DOHH2 (cell line): ENCODE results near the gene SLC22A12.

Source experiments
- H3F3A ChIP-seq: fragments of 200-600 bp; sonication (generic), shearing (Covaris generic); 2 replicates; pipeline ENCODE4 v1.6.0; 2016; ENCODE audit warnings: antibody characterized with exemption, mild to moderate bottlenecking; ENCODE audit not compliant: control insufficient read depth, insufficient read depth
- H3K27ac ChIP-seq: fragments of 200-600 bp; sonication (generic); 2 replicates; pipeline ENCODE4 v1.5.1; 2014; ENCODE audit warnings: low read depth, mild to moderate bottlenecking, low read length, moderate library complexity
- H3K27me3 ChIP-seq: fragments of 200-600 bp; sonication (generic); 2 replicates; pipeline ENCODE4 v1.6.1; 2014; ENCODE audit warnings: mild to moderate bottlenecking, low read length, mixed read lengths; ENCODE audit not compliant: control insufficient read depth
- H3K36me3 ChIP-seq: fragments of 200-600 bp; sonication (generic); 2 replicates; pipeline ENCODE4 v1.6.1; 2014; ENCODE audit warnings: mild to moderate bottlenecking, low read length, moderate library complexity, mixed read lengths; ENCODE audit not compliant: control insufficient read depth
- H3K4me1 ChIP-seq: fragments of 200-600 bp; sonication (generic); 2 replicates; pipeline ENCODE4 v1.6.1; 2014; ENCODE audit warnings: mild to moderate bottlenecking, low read length, mixed read lengths; ENCODE audit not compliant: control insufficient read depth
- H3K4me2 ChIP-seq: fragments of 200-600 bp; sonication (generic); 2 replicates; pipeline ENCODE4 v1.6.0; 2014; ENCODE audit warnings: mild to moderate bottlenecking, low read length, moderate library complexity
- H3K4me3 ChIP-seq: fragments of 200-600 bp; sonication (generic); 2 replicates; pipeline ENCODE4 v1.5.1; 2014; ENCODE audit warnings: mild to moderate bottlenecking, low read length, mixed read lengths
- H3K79me2 ChIP-seq: fragments of 200-600 bp; sonication (generic); 2 replicates; pipeline ENCODE4 v1.6.1; 2014; ENCODE audit warnings: mild to moderate bottlenecking, low read length, mixed read lengths; ENCODE audit not compliant: control insufficient read depth
- H3K9me2 ChIP-seq: fragments of 200-600 bp; sonication (generic); replicated peaks from 2 replicates; pipeline ENCODE4 v1.6.1; 2014; ENCODE audit warnings: mild to moderate bottlenecking, low read length, mixed read lengths; ENCODE audit not compliant: control insufficient read depth
- H3K9me3 ChIP-seq: fragments of 200-600 bp; sonication (generic); 2 replicates; pipeline ENCODE4 v1.6.1; 2014; ENCODE audit warnings: antibody characterized with exemption, low read length, mixed read lengths; ENCODE audit not compliant: control insufficient read depth, insufficient read depth
- H4K20me1 ChIP-seq: fragments of 200-600 bp; sonication (generic); 2 replicates; pipeline ENCODE4 v1.6.0; 2014; ENCODE audit warnings: low read depth, mild to moderate bottlenecking, antibody characterized with exemption, low read length, moderate library complexity; ENCODE audit not compliant: control insufficient read depth, insufficient read depth
- CTCF ChIP-seq: fragments of 200-600 bp; sonication (generic); IDR thresholded peaks from one replicate; pipeline ENCODE4 v1.5.1; 2014; ENCODE audit warnings: antibody characterized with exemption, mild to moderate bottlenecking, low read depth, low read length; ENCODE audit not compliant: poor library complexity, severe bottlenecking
- EZH2phosphoT487 ChIP-seq: fragments of 200-600 bp; sonication (generic); IDR thresholded peaks from 2 replicates; pipeline ENCODE4 v1.6.1; 2017; ENCODE audit warnings: borderline replicate concordance, mild to moderate bottlenecking, antibody characterized with exemption, low read length, moderate library complexity, mixed read lengths

Gene SLC22A12

DNA sequence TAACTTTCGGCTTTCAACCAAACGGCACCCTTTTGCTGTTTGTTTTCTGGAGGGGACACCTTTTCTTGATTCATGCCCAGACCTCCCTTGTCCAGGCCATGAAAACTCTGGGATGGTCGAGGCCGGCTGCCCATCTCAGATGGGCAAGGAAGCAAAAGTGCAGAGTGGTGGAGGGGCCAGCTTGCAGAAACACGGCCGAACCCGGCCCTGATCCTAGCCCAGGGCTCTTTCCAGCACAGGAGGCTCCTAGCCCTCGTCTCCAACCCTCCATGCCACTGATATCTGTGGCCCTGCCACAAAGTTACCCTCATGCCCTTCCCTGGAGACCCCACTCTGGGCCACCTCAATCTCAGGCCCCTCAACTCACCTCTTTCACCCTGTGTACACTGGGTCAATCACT is 18.9 kb upstream of the SLC22A12 start:
- Histone ChIP-seq H3K4me2 (no peak overlapping the region), H4K20me1 (no peaks in the 10 kb centered on the region), H3K27ac (no peak overlapping the region), H3K9me2 (no peaks in the 10 kb centered on the region), H3F3A (no peaks in the 10 kb centered on the region), H3K9me3 (no peaks in the 10 kb centered on the region), H3K79me2 (no peaks in the 10 kb centered on the region), H3K4me1 (no peaks in the 10 kb centered on the region), H3K27me3 (peaks cover 8% of the 10 kb centered on the region; the same call in 1 of the 2 replicates), H3K36me3 (no peaks in the 10 kb centered on the region), H3K4me3 (no peak overlapping the region)
- no peak for TF ChIP-seq EZH2phosphoT487
- no peak for TF ChIP-seq CTCF

DNA sequence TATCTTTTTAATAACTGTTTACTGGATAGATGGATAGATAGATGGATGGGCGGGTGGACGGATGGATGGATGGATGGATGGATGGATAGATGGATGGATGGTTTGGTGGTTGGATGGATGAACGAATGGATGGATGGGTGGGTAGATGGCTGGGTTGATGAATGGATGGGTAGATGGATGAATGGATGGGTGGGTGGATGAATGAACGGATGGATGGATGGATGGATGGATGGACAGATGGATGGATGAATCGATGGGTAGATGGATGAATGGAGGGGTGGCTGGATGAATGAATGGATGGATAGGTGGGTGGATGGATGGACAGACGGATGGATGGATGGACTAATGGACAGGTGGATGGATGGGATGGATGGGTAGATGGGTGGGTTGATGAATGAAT is 13.8 kb upstream of the SLC22A12 start:
- Histone ChIP-seq H3K4me1 (no peaks in the 10 kb centered on the region), H3K27me3 (peaks cover 11% of the 10 kb centered on the region; the same call in 1 of the 2 replicates), H3K4me2 (no peak overlapping the region), H3K79me2 (no peaks in the 10 kb centered on the region), H3K36me3 (no peaks in the 10 kb centered on the region), H3K9me3 (no peaks in the 10 kb centered on the region), H4K20me1 (no peaks in the 10 kb centered on the region), H3K4me3 (no peak overlapping the region), H3K9me2 (no peaks in the 10 kb centered on the region), H3K27ac (no peak overlapping the region), H3F3A (no peaks in the 10 kb centered on the region)
- TF ChIP-seq EZH2phosphoT487 = no peak
- TF ChIP-seq CTCF = no peak

DNA sequence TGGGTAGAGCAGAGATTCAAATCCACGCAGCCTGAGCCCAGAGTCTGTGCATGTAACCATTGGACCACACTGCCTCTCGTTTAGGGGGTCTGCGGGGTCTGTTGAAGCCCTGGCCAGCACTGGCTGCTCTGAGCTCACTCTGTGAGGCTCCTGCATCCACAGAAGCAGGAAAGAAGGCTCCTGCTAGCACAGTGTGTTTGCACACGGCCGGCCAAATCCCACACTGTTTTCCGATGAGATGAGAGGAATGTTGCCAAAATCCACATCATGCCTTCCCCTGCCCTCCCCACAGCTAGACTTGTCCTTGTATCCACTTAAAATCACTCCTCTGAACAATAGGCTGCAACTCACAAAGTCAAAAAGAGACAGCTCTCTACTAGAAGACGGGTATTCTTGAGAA is 10.6 kb upstream of the SLC22A12 start:
- Histone ChIP-seq H3K9me3 (no peaks in the 10 kb centered on the region), H3K4me3 (no peak overlapping the region), H3K27me3 (peaks cover 6% of the 10 kb centered on the region; the same call in 1 of the 2 replicates), H3K79me2 (no peaks in the 10 kb centered on the region), H3K4me2 (no peak overlapping the region), H3K27ac (no peak overlapping the region), H4K20me1 (no peaks in the 10 kb centered on the region), H3K4me1 (no peaks in the 10 kb centered on the region), H3K36me3 (no peaks in the 10 kb centered on the region), H3K9me2 (no peaks in the 10 kb centered on the region), H3F3A (no peaks in the 10 kb centered on the region)
- TF ChIP-seq EZH2phosphoT487 = no peak
- no peak for TF ChIP-seq CTCF
